HG02970 (cell line): ENCODE data around the gene ACAD11.
"Not testable (repeated sequence)": the region's sequence is repeated elsewhere in the genome, so short reads cannot be mapped to it uniquely, and the experiment has no call there.

Experiments
- ATAC-seq: cut with Tn5 transposase; IDR thresholded peaks from one replicate; pipeline ENCODE4 v1.9.1; 2021; ENCODE audit warnings: mild to moderate bottlenecking, moderate library complexity, moderate number of reproducible peaks; ENCODE audit not compliant: unreplicated experiment, low FRiP score

Gene ACAD11

DNA sequence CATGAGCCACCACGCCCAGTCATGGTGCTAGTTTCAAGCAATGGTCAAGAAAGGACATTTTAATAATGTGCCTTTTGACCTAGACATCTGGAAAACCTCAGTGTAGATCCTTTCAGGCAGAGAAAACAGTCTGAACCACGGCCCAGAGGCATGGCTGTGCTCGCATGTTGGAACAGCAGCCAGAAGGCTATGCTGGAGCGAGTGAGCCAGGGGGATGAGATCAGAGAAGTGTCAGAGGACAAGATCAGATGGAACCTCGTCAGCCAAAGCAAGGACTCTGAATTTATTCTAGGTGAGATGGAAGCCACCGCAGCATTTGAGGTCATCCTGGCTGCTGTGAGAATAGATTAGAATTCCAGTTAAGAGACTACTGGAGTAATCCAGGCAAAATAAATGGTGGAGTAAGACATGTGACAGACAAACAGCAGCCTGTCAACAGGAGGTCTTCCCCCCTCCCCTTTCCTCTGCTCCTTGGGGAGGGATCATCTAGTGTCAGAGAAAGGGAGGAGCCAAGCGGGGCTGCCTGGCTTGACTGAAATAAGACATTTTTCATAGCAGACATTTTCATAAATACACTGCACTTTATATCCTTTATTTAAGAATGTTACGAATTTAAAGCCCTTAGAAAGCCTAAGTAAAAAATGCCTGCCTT is 103.0 kb downstream of the ACAD11 start:
- no peak for ATAC-seq

- ATAC-seq: not testable (repeated sequence)
Observed at GRCh38 chr3:132556036-132556386, 103.6 kb downstream of the ACAD11 start.

DNA sequence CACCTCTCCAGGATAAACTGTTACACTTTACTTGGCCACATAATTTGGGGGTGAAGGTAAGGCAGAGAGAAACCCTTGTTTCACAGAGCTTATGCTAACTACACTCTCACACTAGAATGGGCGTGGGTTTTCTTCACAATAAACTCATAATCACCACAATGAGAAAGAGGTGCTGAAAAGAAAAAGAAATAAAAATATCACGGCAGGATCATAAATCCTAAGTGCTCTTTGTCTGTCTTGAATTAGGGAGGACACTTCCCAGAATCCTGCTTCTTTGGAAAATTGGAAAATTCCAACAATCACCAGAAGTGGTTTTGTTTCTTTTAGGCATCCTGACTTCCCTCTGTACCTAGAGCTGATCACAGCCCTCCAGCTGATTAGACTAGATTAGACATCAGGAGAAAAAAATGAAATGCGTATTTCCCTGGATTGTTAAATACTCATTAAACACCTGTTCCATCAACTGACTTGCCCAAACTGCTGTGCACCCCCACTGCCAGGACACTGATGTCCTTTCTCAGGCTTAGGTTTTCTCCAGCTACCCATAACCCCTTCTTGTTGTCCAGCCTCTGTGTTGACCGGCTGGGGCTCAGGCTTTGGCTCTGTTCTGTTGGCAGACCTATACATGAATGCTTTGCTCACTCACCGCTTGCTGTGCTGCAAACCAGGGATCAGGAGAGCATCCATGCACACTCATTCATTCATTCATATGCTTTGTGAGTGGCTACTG is 104.1 kb downstream of the ACAD11 start:
- ATAC-seq: no peak

GRCh38 chr3:132554437-132554836 is 105.2 kb downstream of the ACAD11 start:
- ATAC-seq: no peak

- ATAC-seq: no peak
Observed at GRCh38 chr3:132553826-132554225, 105.8 kb downstream of the ACAD11 start.

- no peak for ATAC-seq
Observed at GRCh38 chr3:132550579-132551305, 108.9 kb downstream of the ACAD11 start.

DNA sequence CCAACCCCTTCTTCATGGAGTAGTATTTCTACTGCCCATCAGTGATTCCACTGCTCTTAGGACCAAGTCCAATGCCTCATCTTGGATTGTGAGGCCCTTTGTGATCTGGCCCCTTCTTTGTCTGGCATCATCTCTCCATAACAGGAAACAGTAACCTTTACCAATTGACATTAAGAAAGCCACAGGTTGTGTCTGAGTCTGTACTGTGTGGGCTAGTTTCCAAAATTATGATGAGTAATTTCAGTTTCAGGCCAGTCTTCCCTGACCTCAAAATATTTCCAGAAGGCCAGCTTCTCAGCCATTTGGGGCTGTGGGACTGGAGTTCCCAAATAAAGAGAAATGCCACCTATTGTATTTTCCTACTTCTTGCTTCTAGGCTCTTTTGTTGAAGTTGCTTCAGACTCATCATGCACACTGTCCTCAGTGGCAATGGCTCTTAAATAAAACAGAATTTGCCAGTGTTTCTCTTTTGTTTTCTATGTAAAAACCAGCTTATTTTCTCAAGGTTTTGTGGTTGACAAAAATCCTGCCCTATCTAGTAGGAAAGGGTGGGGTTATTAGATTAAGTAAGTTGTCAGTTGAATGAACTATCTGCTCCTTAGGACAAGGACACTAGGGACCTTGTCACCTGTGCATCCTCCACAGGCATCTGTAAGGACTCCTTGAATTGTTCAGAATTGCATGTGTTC is 109.6 kb downstream of the ACAD11 start:
- no peak for ATAC-seq

DNA sequence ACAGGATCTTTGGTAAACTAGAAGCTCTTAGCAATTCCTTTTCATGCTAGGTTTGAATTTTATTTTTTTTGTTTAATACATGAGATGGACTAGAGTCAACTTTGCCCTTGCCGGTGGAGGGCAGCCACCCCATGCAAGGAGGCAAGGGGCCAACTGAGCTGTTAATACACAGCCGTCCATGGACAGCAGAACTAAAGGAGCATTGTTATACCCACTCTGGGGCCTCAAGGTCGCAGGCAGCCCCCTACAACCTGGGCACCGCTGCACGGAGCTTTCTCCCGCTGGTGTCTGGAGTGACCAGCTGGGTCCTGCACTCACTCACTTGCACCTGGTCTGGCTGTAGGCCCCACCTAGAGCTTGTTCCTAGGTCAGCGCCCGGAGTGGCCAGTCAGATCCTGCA is 110.4 kb downstream of the ACAD11 start:
- ATAC-seq: no peak

- ATAC-seq: no peak
Observed at GRCh38 chr3:132545471-132545870, 114.1 kb downstream of the ACAD11 start.

- ATAC-seq: no peak
Observed at GRCh38 chr3:132544130-132544529, 115.5 kb downstream of the ACAD11 start.

DNA sequence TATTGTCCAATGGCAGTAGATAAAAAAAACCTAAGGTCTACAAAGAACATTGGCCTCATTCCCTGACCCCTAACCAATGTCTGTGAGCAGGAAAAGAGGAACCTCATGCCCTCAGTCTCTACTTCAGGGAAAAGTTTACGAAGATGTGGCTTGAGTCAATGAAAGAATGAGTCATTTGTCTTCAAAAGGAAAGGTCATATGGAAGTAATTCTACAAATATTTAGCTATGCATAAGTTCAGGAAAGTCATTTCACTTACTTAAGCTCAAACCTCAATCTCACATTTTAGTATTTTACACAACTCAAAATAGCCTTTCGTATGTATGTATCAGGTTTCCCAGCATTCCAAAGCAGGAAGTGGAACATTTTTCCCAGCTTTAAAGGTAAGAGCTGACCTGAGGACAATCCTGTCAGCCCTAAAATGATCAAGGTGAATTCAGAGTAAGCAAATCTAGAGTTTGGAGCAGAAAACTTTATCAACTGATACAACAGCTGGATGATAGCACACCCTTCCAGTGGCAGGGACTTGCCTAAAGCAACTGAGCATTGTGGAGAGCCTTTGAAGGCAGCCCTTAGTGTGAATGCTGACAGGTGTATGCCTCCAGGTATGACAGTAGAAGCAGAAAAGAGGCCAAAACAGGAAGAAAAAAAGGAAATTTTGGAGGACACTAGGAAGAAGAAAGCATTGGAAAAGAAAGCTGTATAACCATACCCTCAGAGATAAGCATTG is 116.4 kb downstream of the ACAD11 start:
- no peak for ATAC-seq

DNA sequence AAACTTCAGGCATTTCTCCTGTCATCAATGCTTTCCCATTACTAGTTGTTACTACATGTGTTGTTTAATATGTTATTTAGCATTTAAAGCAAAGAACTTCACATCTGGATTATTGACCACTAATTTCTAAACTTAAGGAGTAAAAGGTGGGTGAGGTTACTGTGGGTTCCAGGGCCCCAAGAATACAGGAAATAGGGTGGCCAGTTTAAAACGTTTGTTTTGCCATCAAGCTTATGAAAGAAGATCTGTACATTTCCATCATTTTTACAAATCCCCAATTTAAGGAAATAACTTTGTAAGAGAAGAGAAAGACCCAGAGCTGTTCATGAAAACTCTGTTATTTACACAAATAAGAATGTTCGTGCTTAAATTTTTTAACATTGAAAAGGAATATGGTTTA is 117.0 kb downstream of the ACAD11 start:
- no peak for ATAC-seq

DNA sequence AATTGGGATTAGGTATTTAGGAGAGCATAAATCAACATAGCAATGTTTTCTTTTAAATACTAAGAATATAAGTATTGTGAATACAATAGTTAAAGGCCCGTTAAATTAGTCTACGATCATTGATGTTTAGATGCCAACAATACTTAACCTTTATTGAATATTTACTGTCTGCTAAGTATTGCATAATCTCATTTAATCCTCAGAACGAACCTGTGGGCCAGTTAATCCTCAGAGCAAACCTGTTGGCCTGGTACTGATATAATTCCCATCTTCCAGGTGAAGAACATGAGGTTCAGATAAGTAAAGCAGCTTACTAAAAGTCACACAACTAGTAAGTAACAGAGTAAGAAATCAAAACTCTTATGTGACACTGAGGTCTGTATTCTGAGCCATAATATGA is 119.9 kb downstream of the ACAD11 start:
- no peak for ATAC-seq

- ATAC-seq: no peak
Observed at GRCh38 chr3:132538072-132538471, 121.5 kb downstream of the ACAD11 start.

DNA sequence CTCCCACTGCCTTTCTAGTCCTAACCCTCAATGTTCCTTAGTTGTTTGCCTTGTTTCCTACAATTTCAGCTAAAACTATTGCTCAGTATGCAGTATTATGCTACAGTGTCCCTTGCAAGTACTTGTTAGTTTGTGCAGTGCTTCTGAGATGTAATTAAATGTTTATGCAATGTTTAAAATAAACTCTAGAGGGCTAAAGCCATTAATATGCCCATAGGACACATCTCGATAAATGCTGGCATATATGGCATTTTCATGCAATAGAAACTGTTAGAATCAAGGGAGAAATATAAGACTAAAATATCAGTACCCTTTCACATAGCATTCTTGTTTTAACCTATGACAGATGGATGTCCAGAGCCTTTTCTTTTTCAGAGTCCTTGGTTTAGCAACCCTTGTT is 122.3 kb downstream of the ACAD11 start:
- no peak for ATAC-seq

DNA sequence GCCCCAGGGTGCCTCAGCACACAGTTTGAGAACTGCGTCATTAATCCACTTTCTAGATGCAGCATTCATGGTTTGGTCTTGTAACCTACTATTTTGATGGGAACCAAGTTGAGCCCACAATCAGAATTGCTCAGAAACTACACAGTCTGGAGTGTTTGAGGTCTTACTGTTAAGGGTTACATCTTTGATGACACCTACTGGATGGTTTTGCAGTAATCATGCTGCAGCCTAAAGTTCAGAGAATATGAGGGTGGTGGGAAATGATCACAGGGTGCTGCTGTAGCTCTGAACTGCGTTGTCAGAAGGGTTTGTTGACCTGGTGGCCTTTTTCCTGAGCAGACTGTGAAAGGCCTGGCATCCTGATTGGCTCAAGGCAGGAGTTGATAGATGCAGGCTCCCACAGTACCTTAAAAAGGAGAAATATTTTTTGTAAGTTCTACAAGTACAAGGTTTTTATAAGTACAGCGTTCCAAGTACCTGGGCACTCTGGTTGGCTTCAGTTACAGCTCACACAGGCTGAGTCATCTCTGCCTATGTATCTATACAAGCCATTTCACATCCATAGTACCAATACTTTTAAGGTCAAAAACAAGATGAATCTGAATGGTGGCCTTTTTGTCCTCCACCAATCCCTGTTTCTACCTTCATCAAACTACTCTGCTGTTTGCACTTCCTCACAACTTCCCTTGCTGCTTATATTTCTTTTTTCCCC is 123.0 kb downstream of the ACAD11 start:
- no peak for ATAC-seq

- no peak for ATAC-seq
Observed at GRCh38 chr3:132535575-132536441, 123.8 kb downstream of the ACAD11 start.

GRCh38 chr3:132530624-132531023 is 129.0 kb downstream of the ACAD11 start:
- ATAC-seq: no peak

- ATAC-seq: no peak
Observed at GRCh38 chr3:132522353-132522752, 137.3 kb downstream of the ACAD11 start.
